ENCODE data around the gene TM6SF1. TPM values are rescaled to one million over a fixed set of nuclear protein-coding genes. Genes with fewer than 3 reads are reported as not detected.

Gene TM6SF1
- total RNA-seq, 1 experiment from 2014 or later: 0.08 TPM

Small RNAs within 50 kb of the gene (small RNA-seq; reads per million reads assigned to genes)
- gene MIR4515: 0 reads per million in 2 experiments

Other genes starting within 250 kb of the TM6SF1 start
- 8.8 and 13.4 TPM in 2 replicates for gene HOMER2, start 154.9 kb upstream of the TM6SF1 start, total RNA-seq (2014; rRNA removed; shearing (Covaris generic))
- gene RAMAC, start 121.4 kb upstream of the TM6SF1 start, total RNA-seq (2014; rRNA removed; shearing (Covaris generic)): 46.5 and 47.2 TPM in 2 replicates
- gene C15orf40, start 96.0 kb upstream of the TM6SF1 start, total RNA-seq (2014; rRNA removed; shearing (Covaris generic)): 25.3 and 26.6 TPM in 2 replicates
- gene BTBD1, start 40.4 kb upstream of the TM6SF1 start, total RNA-seq (2014; rRNA removed; shearing (Covaris generic)): 137 and 147 TPM in 2 replicates
- 31.8 and 35.7 TPM in 2 replicates for gene HDGFL3, start 100.2 kb downstream of the TM6SF1 start, total RNA-seq (2014; rRNA removed; shearing (Covaris generic))
- not detected in 2 replicates for gene BNC1, start 177.0 kb downstream of the TM6SF1 start, total RNA-seq (2014; rRNA removed; shearing (Covaris generic))

Measured in SK-MEL-5 (cell line).